GM18867 (cell line): ENCODE results near the gene BLOC1S1.

ENCODE experiments used
- ATAC-seq: cut with Tn5 transposase; IDR thresholded peaks from one replicate; pipeline ENCODE4 v1.9.1; 2021; ENCODE audit warnings: mild to moderate bottlenecking, moderate library complexity; ENCODE audit not compliant: unreplicated experiment

BLOC1S1 gene

GRCh38 chr12:55694188-55694515 is 21.7 kb upstream of the BLOC1S1 start:
- no peak for ATAC-seq

- no peak for ATAC-seq
Observed at GRCh38 chr12:55694651-55695050, 21.2 kb upstream of the BLOC1S1 start.

GRCh38 chr12:55695349-55695748 is 20.5 kb upstream of the BLOC1S1 start:
- ATAC-seq: no peak

- no peak for ATAC-seq
Observed at GRCh38 chr12:55696141-55696540, 19.7 kb upstream of the BLOC1S1 start.

- no peak for ATAC-seq
Observed at GRCh38 chr12:55696796-55697462, 18.9 kb upstream of the BLOC1S1 start.

GRCh38 chr12:55697686-55698085 is 18.2 kb upstream of the BLOC1S1 start:
- ATAC-seq: no peak

GRCh38 chr12:55698241-55698955 is 17.4 kb upstream of the BLOC1S1 start:
- ATAC-seq: no peak

GRCh38 chr12:55698965-55699364 is 16.9 kb upstream of the BLOC1S1 start:
- no peak for ATAC-seq

- ATAC-seq: no peak
Observed at GRCh38 chr12:55699471-55700055, 16.3 kb upstream of the BLOC1S1 start.

GRCh38 chr12:55700255-55701018 is 15.4 kb upstream of the BLOC1S1 start:
- ATAC-seq: no peak

GRCh38 chr12:55702861-55703260 is 13.0 kb upstream of the BLOC1S1 start:
- ATAC-seq: no peak

- ATAC-seq: no peak
Observed at GRCh38 chr12:55703288-55703687, 12.6 kb upstream of the BLOC1S1 start.

GRCh38 chr12:55703901-55704761 is 11.7 kb upstream of the BLOC1S1 start:
- ATAC-seq: no peak

- ATAC-seq: no peak
Observed at GRCh38 chr12:55704824-55705718, 10.8 kb upstream of the BLOC1S1 start.

- no peak for ATAC-seq
Observed at GRCh38 chr12:55705782-55706402, 10.0 kb upstream of the BLOC1S1 start.

- ATAC-seq: no peak
Observed at GRCh38 chr12:55706568-55707218, 9.2 kb upstream of the BLOC1S1 start.

- no peak for ATAC-seq
Observed at GRCh38 chr12:55707219-55707671, 8.6 kb upstream of the BLOC1S1 start.

- peak; percentile 59 for ATAC-seq
Observed at GRCh38 chr12:55707841-55708694, 7.8 kb upstream of the BLOC1S1 start, which contains the start of gene ITGA7. TSS of gene ITGA7 (minus strand) at chr12:55707904. CDS start at chr12:55707682, 222 bp downstream.
